CD4-positive, alpha-beta T cell treated with Interleukin-4 for 4 hours (primary cell): ENCODE results near the gene NEU4.
"Not testable (repeated sequence)": the region's sequence is repeated elsewhere in the genome, so short reads cannot be mapped to it uniquely, and the experiment has no call there.

Experiments
- DNase-seq: peaks from one replicate; pipeline ENCODE4 v3.0.0-alpha.2; 2020

Gene NEU4

DNA sequence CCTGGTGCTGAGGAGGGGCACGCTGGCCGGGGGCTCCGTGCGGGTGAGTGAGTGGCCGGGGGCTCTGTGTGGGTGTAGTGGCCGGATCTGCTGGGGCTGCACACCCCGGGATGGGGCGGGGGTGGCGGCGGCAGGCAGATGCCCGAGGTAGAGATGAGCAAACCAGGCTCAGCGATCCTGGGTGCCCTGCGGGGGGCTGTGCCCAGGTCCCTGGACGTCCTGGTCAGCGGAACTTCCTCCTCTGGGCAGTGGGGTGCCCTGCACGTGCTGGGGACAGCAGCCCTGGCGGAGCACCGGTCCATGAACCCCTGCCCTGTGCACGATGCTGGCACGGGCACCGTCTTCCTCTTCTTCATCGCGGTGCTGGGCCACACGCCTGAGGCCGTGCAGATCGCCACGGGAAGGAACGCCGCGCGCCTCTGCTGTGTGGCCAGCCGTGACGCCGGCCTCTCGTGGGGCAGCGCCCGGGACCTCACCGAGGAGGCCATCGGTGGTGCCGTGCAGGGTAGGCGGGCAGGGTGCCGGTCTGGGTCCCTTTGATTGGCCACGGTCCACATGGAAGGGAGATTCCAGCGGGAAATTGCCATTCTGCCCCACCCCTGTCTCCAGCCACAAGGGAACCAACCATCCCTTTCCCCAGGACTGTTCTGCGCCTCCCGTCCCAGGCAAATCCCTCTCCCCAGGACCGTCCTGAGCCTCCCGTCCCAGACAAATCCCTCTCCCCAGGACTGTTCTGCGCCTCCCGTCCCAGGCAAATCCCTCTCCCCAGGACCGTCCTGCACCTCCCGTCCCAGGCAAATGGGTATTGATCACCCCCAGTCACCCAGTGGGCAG, 5.9 kb downstream of the NEU4 start:
- DNase-seq, result no peak

DNA sequence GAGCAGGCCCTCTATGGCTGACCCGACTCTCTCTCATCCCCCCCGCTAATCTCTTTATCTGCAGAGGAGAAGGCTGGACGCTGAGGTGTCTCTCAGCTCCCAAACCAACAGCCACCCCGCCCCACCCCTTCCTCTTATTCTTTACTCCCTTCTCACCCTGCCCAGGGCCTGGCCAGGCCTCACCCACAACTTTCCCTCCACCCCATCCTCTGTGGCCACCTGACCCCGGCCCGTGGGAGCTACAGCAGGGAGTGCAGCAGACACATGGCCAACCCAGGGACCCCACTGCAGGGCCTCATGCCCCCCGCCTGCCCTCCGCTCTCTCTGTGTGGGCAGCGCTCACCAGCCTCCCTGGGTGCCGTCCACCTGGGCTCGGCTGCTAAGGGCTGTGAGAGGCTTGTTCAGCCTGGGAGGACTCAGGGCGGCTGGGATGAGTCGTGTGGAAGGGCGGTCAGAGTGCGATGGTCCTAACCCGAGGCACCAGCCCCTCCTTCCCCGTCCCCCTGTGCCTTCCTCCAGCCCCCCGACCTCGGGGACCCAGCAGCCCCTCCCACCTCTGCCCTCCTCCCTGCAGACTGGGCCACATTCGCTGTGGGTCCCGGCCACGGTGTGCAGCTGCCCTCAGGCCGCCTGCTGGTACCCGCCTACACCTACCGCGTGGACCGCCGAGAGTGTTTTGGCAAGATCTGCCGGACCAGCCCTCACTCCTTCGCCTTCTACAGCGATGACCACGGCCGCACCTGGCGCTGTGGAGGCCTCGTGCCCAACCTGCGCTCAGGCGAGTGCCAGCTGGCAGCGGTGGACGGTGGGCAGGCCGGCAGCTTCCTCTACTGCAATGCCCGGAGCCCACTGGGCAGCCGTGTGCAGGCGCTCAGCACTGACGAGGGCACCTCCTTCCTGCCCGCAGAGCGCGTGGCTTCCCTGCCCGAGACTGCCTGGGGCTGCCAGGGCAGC, 6.8 kb downstream of the NEU4 start:
- no peak for DNase-seq

DNA sequence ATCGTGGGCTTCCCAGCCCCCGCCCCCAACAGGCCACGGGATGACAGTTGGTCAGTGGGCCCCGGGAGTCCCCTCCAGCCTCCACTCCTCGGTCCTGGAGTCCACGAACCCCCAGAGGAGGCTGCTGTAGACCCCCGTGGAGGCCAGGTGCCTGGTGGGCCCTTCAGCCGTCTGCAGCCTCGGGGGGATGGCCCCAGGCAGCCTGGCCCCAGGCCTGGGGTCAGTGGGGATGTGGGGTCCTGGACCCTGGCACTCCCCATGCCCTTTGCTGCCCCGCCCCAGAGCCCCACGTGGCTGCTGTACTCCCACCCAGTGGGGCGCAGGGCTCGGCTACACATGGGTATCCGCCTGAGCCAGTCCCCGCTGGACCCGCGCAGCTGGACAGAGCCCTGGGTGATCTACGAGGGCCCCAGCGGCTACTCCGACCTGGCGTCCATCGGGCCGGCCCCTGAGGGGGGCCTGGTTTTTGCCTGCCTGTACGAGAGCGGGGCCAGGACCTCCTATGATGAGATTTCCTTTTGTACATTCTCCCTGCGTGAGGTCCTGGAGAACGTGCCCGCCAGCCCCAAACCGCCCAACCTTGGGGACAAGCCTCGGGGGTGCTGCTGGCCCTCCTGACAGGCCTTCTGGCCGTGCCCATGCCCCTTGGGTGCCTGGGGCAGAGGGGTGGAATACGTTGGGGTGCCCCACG, 7.6 kb downstream of the NEU4 start:
- DNase-seq, result no peak

DNA sequence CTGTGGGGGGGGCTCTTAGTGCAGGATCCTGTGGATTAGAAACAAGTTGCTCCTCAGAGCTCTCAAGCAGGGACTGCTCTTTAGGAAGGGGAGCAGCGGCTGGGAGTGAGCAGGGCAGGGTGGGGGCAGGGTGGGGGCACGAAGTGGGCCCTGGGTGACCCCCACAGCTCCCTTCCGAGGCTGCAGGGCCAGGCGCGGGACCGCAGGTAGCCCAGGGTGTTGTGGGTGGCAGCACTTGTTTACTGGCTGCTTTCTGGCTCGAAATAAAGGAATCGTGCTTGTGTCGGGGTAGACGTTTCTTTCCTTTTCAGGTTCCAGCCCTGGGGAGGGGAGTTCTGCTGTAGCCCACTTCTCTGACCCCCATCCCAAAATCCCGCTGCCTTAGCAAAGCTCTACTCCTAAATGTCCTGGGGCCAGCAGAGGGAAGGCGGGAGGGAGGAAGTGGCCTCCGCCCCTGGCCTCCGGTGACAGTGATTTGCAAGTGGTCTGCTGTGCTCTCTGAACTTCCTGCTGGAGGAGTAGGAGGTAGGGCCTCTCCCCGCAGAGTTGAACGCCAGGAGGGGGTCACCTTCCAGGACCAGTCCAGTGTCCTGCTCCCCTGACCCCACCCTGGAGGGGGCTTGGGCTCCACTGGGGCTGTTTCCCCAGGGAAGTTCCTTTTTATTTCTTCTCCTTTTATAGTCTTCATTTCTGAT, 8.3 kb downstream of the NEU4 start:
- DNase-seq, result no peak

DNA sequence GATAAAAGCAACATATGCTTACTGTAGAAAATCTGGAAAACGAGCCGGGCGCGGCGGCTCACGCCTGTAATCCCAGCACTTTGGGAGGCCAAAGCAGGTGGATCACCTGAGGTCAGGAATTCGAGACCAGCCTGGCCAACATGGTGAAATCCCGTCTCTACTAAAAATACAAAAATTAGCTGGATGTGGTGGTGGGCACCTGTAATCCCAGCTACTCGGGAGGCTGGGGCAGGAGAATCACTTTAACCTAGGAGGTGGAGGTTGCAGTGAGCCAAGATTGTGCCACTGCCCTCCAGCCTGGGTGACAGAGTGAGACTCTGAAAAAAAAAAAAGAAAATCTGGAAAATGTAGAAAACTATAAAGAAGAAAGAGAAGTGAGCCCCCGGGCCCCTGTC, 8.8 kb downstream of the NEU4 start:
- not testable (repeated sequence) for DNase-seq

DNA sequence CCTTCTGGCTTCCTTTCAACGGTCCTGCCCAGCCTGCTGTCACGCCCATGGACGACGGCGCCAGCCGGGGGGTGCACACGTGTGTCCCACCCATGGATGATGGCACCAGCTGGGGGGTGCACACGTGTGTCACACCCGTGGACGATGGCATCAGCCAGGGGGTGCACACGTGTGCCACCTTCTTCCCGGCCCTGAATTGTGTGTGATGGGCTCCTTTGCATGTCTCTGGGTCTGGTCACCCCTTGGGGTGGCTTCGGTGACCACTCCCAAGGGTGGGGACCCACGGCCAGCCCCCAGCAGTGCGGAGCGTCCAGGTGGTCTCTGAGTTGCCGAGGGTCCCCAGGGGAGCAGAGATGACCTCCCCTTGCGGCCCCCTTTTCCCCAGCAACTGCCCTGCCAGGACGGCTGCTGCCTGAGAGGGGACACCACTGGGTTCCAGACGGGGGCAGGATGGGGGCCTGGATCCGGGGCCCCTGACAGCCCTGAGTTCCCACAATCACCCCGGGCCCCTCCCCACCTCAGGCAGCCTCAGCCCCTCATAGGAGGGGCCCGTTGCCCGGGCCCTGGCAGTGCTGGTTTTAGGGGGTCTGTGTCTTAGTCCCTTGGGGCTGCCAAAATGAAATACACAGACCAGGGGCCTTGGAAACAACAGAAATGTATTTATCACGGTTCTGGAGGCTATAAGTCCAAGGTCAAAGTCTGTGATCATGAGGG, 9.4 kb downstream of the NEU4 start:
- DNase-seq, result no peak

DNA sequence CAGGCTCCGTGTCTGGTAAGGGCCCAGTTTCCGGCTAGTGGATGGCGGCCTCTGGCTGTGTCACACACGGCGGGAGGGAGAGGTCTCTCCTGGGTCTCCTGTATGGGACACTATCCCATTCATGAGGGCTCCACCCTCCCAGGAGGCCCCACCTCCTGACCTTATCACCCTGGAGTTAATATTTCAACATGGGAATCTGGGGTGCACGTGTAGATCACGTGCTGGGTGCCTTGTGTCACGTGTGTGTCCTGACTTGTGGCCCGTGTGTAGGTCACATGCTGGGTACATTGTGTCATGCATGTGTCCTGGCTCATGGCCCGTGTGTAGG, 9.9 kb downstream of the NEU4 start:
- no peak for DNase-seq

DNA sequence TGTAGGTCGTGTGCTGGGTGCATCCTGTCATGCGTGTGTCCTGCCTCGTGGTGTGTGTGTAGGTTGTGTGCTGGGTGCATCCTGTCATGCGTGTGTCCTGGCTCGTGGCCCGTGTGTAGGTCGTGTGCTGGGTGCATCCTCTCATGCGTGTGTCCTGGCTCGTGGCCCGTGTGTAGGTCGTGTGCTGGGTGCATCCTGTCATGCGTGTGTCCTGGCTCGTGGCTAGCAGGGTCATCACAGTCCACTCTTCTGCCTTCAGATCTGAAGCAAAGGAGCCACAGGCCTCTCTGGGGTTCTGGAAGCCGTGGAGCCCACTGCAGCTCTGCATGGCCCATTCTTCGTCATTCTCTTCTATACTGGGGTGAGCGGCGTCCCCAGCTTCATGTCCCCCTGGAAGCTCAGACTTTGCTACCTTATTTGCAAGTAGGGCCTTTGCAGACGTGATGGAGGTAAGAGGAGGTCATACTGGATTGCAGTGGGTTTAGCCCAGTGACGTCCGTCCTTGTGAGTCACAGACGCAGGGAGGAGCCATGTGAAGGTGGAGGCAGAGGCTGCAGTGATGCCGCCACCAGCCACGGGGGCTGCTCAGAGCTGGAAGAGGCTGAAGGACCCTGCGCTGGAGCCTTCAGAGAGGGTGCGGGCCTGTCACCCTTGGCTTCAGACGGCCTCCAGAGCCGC, 11.1 kb downstream of the NEU4 start:
- DNase-seq, result not testable (repeated sequence)

DNA sequence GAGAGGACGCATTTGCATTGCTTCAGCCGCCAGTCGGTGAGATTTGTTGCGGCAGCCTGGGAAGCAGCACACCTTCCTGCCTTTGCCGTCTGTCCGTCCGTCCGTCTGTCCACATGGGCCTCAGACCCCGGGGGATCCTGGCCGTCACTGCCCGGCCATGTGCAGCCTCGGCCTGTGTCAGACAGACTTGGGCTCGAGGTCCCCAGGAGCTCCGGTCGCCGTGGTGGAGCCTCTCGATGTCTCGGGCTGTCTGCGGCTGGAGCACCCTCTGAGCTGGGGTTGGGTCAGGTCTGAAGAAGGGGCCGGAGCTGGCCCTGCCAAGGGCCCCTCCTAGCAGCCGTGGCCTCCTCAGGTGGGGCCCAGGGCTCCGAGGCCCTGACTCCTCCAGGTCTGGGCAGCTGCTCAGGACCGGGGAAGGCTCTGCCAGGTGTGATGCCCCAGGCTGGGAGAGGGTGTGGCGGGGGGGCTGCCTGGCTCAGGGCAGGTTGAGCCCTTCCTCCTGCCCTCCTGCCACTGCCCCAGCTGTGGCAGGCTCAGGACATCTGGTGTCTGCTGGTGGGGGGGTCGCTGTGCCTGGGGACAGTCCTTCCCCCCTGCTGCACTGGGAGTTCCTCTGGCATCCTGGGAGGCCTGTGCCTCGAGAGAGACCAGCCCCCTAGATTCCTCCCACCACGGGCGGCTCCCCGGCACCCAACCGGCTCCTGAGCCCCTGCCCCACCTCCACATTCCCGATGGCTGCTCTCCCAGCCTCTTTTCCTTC, 11.8 kb downstream of the NEU4 start:
- DNase-seq, result no peak

DNA sequence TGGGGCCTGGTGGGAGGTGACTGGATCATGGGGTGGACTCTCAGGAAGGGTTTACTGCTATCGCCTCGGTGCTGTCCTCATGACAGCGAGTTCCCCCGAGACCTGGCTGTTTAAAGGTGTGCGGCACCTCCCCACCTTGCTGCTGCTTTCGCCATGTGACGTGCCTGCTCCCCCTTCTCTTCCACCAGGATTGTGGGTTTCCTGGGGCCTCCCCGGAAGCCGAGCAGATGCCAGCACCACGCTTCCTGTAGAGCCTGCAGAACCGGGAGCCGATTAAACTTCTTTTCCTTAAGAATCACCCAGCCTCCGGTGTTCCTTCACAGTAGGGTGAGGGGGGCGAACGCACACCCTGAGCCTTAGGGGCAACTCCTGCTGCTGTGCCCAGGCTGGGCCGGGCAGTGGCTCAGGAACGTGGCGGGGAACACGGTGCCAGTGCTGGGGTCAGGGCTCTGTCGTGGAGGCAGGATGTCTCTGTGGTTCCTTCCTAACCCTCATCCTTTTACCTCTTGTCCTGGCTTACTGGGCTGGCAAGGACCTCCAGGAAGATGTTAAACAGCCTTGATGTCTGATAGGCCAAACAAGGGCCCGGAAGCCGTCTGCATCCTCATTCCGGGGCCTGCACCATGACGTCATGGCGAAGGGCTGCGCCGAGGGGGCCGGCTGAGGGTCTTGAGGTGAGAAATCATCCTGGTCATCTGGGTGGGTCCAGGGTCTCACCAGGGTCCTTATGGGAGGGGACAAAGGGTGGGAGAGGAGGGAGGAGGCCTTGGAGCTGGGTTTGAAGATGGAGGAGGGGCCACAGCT, 12.7 kb downstream of the NEU4 start:
- DNase-seq, result no peak

DNA sequence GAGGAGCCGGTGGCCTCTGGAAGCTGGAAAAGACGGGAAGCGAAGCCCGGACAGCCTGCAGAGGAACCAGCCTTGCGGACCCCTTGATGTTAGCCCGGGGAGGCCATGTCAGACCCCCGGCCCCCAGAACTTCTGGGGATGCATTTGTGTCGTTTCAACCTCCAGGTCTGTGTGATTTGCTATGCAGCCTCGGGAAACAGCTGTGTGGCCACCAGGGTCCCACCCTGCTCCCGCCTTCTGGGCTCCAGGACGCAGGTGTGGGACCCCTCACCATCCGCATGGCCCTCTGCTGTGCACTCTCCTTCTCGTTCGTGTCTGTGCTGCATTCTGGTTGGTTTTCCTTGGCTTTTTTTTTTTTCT, 13.3 kb downstream of the NEU4 start:
- DNase-seq, result no peak

DNA sequence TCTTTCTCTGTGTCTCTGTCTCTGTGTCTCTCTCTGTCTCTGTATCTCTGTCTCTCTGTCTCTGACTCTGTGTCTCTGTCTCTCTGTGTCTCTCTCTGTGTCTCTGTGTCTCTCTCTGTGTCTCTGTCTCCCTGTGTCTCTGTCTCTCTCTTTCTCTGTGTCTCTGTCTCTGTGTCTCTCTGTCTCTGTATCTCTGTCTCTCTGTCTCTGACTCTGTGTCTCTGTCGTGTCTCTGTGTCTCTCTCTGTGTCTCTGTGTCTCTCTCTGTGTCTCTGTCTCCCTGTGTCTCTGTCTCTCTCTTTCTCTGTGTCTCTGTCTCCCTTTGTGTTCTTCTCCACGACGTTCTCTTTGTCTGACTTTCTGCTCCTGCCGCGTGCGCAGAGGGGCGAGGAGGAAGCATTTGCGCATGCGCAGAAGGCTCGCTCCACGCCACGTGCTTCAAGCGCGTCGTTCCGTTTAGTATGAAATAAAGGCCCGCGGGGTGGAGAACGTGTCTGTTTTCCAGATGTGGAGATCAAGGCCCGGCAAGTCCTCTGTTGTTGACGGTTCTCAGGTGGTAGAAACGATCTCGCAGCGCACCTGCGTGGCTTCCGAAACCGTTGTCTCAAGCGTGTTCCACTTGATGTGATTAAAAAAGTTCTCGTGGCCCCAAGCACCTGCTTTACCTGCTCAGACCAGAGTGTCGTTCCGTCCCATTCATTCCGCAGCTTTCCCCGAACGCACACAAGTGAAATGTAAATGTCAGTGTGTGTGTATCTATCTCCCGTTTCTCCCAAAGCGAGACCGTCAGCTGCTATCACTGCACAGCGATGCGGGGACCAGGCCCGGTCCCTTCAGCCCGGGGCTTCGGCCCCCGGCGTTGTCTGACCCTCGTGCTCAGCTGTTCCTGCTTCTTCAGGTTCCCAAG, 14.8 kb downstream of the NEU4 start:
- not testable (repeated sequence) for DNase-seq

DNA sequence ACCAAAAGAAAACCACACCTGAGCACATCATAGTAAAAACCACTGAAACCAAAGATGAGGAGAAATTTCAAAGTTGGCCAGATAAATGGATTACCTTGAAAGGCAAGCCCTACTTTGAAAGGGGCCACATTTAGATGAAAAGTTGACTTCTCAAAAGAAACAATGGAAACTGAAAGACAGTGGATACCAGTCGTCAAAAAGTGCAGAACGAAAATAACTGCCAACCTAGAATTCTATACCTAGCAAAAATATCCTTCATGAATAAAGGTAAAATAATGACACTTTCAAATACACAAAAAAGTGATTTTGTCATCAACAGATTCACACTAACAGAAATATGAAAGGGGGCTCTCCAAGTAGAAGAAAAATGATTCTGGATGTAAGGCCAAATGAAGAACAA, 18.4 kb downstream of the NEU4 start:
- no peak for DNase-seq

DNA sequence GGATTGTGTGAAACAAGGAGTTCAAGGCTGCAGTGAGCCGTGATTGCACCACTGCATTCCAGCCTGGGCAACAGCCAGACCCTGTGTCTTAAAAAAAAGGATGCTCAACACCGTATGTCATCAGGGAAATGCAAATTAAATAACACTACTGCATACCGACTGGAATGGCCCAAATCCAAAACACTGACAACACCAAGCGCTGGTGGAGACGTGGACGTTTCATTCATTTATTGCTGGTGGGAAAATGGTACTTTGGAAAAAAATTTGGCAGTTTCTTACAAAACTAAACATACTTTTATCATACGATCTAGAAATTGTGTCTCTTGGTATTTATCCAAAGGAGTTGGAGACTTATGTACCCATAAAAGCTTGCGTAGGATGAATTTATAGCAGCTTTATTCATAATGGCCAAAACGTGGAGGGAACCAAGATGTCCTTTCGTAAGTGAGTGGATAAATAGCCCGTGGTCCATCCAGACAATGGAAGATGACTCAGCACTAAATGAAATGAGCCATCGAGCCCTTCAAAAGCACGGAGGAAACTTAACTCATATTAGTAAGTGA, 24.2 kb downstream of the NEU4 start:
- no peak for DNase-seq

DNA sequence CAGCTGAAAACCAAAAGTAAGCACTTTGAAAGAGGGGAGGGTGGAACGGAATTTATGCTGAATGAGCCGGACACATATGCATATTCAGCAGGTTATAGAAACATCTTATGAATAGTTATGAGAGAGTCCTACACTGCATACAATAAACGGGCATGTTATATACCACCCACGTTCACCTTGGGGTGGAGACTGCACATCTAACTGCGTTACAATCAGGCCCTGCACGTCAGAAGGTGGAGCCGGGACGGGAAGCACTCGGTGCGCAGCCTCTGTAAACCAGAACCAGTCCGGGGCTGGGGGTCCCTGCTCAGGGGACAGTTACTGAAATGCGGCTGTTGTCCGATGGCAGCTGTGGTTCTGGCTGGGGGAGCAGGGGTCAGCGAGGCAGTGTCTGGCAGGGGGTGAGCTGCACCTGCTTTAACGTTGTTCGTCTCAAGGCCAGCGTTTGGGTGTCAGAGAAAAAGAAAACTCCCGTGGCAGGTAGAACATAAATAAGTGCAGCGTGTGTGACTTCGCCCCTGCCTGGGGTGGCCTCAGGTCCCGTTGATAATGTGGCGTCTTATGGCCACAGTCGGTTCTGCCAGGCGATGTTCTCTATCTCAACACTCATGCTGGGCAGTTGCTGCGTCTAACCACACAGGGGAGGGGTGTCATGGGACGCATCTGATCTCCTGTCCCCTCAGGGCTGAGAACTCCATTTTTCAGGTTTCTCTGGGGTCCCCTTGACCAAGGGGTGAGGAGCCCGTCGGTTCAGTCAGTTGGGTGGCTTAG, 24.9 kb downstream of the NEU4 start:
- not testable (repeated sequence) for DNase-seq

DNA sequence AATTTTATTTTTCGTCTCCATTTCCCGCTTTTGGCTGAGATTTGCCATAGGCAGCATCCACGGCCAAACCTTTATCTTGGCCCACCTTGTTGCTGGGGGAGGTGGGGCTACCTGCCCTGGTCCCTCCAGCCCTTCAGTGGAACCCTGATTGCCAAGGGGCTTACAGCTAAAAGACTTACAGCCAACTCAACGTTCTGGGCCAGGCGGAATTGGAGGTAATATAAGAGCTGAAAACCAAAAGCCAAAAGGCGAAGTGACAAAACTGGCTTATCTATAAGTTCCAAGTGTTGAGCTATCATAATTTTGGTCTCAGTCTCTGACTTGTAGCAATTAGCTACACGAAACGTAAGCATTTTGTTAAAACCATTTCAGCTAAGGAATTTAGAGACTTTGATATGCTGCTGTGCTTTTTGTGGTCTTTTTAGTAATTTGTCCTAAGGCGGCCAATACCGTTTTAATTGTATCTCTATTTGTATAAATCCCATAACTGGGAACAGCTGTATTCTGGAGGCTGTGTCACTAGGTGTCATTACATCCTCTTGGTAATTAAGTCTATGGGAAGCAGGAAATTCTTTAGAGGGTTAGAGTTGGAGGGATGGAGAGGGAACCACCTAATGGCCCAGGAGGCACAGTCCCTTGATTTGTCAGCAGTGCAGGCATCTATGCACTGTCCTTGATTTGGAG, 25.7 kb downstream of the NEU4 start:
- no peak for DNase-seq

DNA sequence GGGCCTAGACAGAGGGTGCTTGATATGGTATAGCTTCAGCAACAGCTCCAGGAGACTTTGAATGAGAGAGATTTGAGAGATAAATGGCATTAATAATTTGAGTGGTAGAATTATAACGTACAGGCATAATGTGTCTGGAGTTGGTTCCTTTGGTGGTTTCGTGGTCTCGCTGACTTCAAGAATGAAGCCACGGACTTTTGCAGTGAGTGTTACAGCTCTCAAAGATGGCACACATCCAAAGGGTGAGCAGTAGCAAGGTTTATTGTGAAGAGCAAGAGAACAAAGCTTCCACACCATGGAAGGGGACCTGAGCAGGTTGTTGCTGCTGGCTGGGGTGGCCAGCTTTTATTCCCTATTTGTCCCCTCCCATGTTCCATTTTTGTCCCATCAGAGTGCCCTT, 26.6 kb downstream of the NEU4 start:
- DNase-seq, result no peak
